Fibroblast of lung (primary cell): ENCODE data around the gene OR56A1. TPM values are rescaled to one million over a fixed set of nuclear protein-coding genes. Genes with fewer than 3 reads are reported as not detected.

Experiments used
- DNase-seq, 2 donors: peaks; one replicate each; pipeline versions ENCODE4 v3.0.0 to v3.0.0-alpha.2; 2010; ENCODE audit warnings: low read depth in 2 of 2
- H2AFZ ChIP-seq: 2 replicates; pipeline ENCODE4 v1.5.1; 2012; ENCODE audit warnings: low read length, control low read depth, inconsistent platforms
- H3K27ac ChIP-seq: 2 replicates; pipeline ENCODE4 v1.5.1; 2011; ENCODE audit warnings: low read length, control low read depth; ENCODE audit not compliant: insufficient read depth
- H3K27me3 ChIP-seq: 2 replicates; pipeline ENCODE4 v1.5.1; 2011; ENCODE audit warnings: mild to moderate bottlenecking, low read length; ENCODE audit not compliant: control insufficient read depth, insufficient read depth
- H3K36me3 ChIP-seq: 2 replicates; pipeline ENCODE4 v1.5.1; 2011; ENCODE audit warnings: low read length; ENCODE audit not compliant: control insufficient read depth, insufficient read depth
- H3K4me1 ChIP-seq: 2 replicates; pipeline ENCODE4 v1.5.1; 2011; ENCODE audit warnings: low read length; ENCODE audit not compliant: control insufficient read depth, insufficient read depth; ENCODE audit errors: extremely low read depth
- H3K4me2 ChIP-seq: 2 replicates; pipeline ENCODE4 v1.5.1; 2011; ENCODE audit warnings: low read length, control low read depth; ENCODE audit not compliant: insufficient read depth; ENCODE audit errors: extremely low read depth
- H3K4me3 ChIP-seq, 4 experiments: fragments of 200-600 bp in 1 of 4; sonication (generic) in 1 of 4; replicated peaks in 1 of 4; 2 replicates each; pipeline ENCODE4 v1.5.1; 2011 to 2016; ENCODE audit warnings: low read length in 4 of 4, low read depth in 3 of 4, mild to moderate bottlenecking in 3 of 4, control low read depth in 2 of 4, inconsistent platforms in 1 of 4, mixed read lengths in 1 of 4; ENCODE audit not compliant: insufficient read depth in 1 of 4; ENCODE audit errors: control extremely low read depth in 1 of 4
- H3K79me2 ChIP-seq: 2 replicates; pipeline ENCODE4 v1.5.1; 2012; ENCODE audit warnings: mild to moderate bottlenecking, low read length, inconsistent platforms; ENCODE audit not compliant: control insufficient read depth, insufficient read depth
- H3K9ac ChIP-seq: 2 replicates; pipeline ENCODE4 v1.5.1; 2011; ENCODE audit warnings: mild to moderate bottlenecking, low read length, control low read depth; ENCODE audit not compliant: insufficient read depth
- H3K9me3 ChIP-seq: 2 replicates; pipeline ENCODE4 v1.5.1; 2012; ENCODE audit warnings: low read depth, low read length; ENCODE audit not compliant: control insufficient read depth, insufficient read depth
- H4K20me1 ChIP-seq: 2 replicates; pipeline ENCODE4 v1.5.1; 2011; ENCODE audit warnings: low read length; ENCODE audit not compliant: control insufficient read depth, insufficient read depth; ENCODE audit errors: extremely low read depth
- EZH2 ChIP-seq: IDR thresholded peaks from 2 replicates; pipeline ENCODE4 v1.5.1; 2012; ENCODE audit warnings: low read length, control low read depth, mild to moderate bottlenecking; ENCODE audit errors: missing control alignments
- polyA plus RNA-seq, 2 donors: library from polyadenylated mRNA; depleted of rRNA in 1 of 2; stranded (reverse) in 1 of 2; unstranded in 1 of 2; fragments of >200 nt; gene quantifications; 2 replicates each; pipeline ENCODE4 v1.2.1, GENCODE V29; 2011 to 2012; ENCODE audit warnings: missing spikeins in 1 of 2
- total RNA-seq: library from RNA; depleted of rRNA; stranded (reverse); fragments of >200 nt; gene quantifications from 2 replicates; pipeline ENCODE4 v1.2.1, GENCODE V29; 2014
- TF ChIP-seq, protein P1 (sequence below), 2 donors: IDR thresholded peaks in 1 of 2; conservative IDR thresholded peaks in 1 of 2; 1 replicate in 1 of 2; 2 replicates in 1 of 2; pipeline ENCODE4 v1.5.1; 2011 to 2012; ENCODE audit warnings: low read length in 2 of 2, control low read depth in 1 of 2, inconsistent platforms in 1 of 2, low read depth in 1 of 2, mild to moderate bottlenecking in 1 of 2

The OR56A1 gene
- total and polyA plus RNA-seq, 2 donors (not counting 1 experiment from before 2014, with no cell fraction given): not detected

DNA sequence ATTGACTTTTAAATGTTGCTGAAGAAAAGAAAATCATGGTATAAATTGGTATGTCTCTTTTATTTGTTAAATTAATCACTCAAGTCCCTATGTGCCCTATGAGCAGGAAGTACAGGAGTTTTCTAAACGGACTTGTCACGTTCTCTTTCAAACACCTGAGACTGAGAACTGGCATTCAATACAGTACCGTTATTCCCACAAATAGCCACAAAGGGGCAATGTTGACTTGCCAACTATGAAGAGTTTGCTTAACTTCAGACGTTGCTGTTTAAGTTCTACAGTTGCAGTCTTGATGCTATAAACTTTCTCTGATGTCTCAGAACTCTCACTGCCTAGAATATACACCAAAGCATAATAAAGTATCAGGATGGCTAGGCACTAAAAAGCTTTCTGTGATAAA lies 7.6 kb downstream of the OR56A1 start:
- no peaks in the 10 kb centered on the region for H3K4me1 ChIP-seq
- TF ChIP-seq, protein P1, sequence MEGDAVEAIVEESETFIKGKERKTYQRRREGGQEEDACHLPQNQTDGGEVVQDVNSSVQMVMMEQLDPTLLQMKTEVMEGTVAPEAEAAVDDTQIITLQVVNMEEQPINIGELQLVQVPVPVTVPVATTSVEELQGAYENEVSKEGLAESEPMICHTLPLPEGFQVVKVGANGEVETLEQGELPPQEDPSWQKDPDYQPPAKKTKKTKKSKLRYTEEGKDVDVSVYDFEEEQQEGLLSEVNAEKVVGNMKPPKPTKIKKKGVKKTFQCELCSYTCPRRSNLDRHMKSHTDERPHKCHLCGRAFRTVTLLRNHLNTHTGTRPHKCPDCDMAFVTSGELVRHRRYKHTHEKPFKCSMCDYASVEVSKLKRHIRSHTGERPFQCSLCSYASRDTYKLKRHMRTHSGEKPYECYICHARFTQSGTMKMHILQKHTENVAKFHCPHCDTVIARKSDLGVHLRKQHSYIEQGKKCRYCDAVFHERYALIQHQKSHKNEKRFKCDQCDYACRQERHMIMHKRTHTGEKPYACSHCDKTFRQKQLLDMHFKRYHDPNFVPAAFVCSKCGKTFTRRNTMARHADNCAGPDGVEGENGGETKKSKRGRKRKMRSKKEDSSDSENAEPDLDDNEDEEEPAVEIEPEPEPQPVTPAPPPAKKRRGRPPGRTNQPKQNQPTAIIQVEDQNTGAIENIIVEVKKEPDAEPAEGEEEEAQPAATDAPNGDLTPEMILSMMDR (conservative IDR thresholded peaks at IDR 0.05 in 1 of 2, IDR thresholded peaks at IDR 0.05 in 1 of 2; ENCODE audit: low read depth in 1 of 2, low read length in 2 of 2): peak; percentile 43 to 46
- TF ChIP-seq EZH2: no peak
- no peaks in the 10 kb centered on the region for H4K20me1 ChIP-seq
- no peak overlapping the region for H3K4me2 ChIP-seq
- no peak overlapping the region for H3K27ac ChIP-seq
- H3K9ac ChIP-seq: no peak overlapping the region
- H3K27me3 ChIP-seq: no peaks in the 10 kb centered on the region
- H3K4me3 ChIP-seq: no peak overlapping the region
- no peaks in the 10 kb centered on the region for H3K9me3 ChIP-seq
- H3K79me2 ChIP-seq: no peaks in the 10 kb centered on the region
- H3K36me3 ChIP-seq: no peaks in the 10 kb centered on the region
- DNase-seq: peak; percentile 20 to 40
- H2AFZ ChIP-seq: no peak overlapping the region

DNA sequence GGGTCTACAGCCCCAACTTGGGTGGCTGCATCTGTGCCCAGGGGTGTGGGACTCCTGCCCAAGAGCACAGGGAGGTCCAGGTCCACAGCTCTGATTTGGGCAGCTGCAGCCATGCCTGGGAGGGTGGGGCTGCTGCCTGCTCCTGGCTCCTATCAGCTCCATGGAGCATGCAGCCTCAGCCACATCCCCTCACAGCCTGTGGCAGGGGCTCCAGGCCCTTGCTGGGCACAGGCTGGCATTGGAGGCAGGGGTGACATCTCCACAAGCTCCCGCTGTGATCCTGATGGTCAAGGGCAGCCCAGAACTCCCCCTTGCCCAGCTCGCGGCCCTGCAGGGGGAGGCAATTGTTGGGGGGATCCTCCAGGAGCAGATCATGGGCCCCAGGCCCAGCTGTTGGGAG lies 17.5 kb downstream of the OR56A1 start:
- Histone ChIP-seq H3K27me3 (no peaks in the 10 kb centered on the region), H3K79me2 (no peaks in the 10 kb centered on the region), H4K20me1 (no peaks in the 10 kb centered on the region), H3K9me3 (no peaks in the 10 kb centered on the region), H2AFZ (no peak overlapping the region), H3K4me1 (no peaks in the 10 kb centered on the region), H3K4me3 (no peak overlapping the region), H3K4me2 (no peak overlapping the region), H3K9ac (no peak overlapping the region), H3K36me3 (no peaks in the 10 kb centered on the region), H3K27ac (no peak overlapping the region)
- DNase-seq: no peak
- TF ChIP-seq, protein P1 (conservative IDR thresholded peaks at IDR 0.05 in 1 of 2, IDR thresholded peaks at IDR 0.05 in 1 of 2; ENCODE audit: low read depth in 1 of 2, low read length in 2 of 2): no peak
- no peak for TF ChIP-seq EZH2

DNA sequence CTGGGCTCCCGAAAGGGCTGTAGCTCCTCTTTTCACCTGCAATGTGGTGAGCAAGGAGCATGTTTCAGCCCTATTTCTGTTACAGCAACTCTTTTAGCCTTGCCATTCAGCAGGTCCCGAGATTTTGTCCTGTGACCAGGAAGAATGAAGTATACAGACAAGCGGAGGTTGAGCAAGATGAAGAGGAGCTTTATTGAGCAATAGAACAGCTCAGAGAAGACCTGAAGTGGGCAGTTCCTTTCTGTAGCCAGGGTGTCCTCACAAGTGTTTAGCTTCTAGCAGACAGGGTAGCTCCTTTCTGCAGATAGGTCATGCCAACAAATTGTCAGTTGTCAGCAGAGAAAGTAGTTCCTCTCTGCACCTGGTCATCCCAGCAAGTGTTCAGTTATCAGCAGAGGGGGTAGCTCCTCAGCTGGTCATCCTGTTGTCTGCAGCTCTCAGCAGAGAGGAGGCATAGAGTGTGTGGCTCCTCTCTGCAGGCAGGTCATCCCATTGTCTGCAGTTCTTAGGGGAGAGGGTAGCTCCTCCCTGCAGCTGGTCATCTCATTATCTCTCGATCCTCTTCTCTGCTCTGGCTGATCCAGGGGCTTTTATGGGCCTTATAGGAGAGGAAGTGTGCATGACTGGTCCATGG lies 18.4 kb downstream of the OR56A1 start:
- Histone ChIP-seq H3K9me3 (no peaks in the 10 kb centered on the region), H3K36me3 (no peaks in the 10 kb centered on the region), H3K79me2 (no peaks in the 10 kb centered on the region), H3K27me3 (no peaks in the 10 kb centered on the region), H3K27ac (no peak overlapping the region), H3K4me1 (no peaks in the 10 kb centered on the region), H3K4me3 (no peak overlapping the region), H3K9ac (no peak overlapping the region), H4K20me1 (no peaks in the 10 kb centered on the region), H2AFZ (no peak overlapping the region), H3K4me2 (no peak overlapping the region)
- no peak for TF ChIP-seq EZH2
- DNase-seq: no peak
